Left ventricle myocardium superior (tissue), 1 donor: ENCODE data around the gene NDST3. TPM values are rescaled to one million over a fixed set of nuclear protein-coding genes. Genes with fewer than 3 reads are reported as not detected.
A peak's percentile ranks its signal among the peaks of the same experiment; 100 is the strongest.

ENCODE experiments used
- ATAC-seq: fragments of 200-7000 bp; cut with Tn5 transposase; one replicate; pipeline ENCODE4 v1.9.1; 2020; ENCODE audit warnings: mild to moderate bottlenecking, moderate library complexity
- DNase-seq: peaks from one replicate; pipeline ENCODE4 v3.0.0-alpha.2; 2020
- intact Hi-C: fragments of 100-400 bp; cut with micrococcal nuclease; formaldehyde crosslinking; loops from one replicate; pipeline ENCODE4 v1.11.0; 2022
- long read RNA-seq: library from polyadenylated mRNA; unstranded; transcript quantifications from one replicate; pipeline ENCODE4 v2.0.0, GENCODE V29; 2021
- total RNA-seq: library from RNA; stranded (reverse); fragmentation: NEBNext Ultra II Directional; extraction: Animal tissue kit (Norgen Biotek cat#: 25700); gene quantifications from one replicate; pipeline ENCODE4 v1.2.1, GENCODE V29; 2021
- donor health status: DM: no; HTN: yes; CAD: no; lungs with severe emphysema.

The NDST3 gene
- not detected for total RNA-seq
- long read RNA-seq: 0 reads

DNA sequence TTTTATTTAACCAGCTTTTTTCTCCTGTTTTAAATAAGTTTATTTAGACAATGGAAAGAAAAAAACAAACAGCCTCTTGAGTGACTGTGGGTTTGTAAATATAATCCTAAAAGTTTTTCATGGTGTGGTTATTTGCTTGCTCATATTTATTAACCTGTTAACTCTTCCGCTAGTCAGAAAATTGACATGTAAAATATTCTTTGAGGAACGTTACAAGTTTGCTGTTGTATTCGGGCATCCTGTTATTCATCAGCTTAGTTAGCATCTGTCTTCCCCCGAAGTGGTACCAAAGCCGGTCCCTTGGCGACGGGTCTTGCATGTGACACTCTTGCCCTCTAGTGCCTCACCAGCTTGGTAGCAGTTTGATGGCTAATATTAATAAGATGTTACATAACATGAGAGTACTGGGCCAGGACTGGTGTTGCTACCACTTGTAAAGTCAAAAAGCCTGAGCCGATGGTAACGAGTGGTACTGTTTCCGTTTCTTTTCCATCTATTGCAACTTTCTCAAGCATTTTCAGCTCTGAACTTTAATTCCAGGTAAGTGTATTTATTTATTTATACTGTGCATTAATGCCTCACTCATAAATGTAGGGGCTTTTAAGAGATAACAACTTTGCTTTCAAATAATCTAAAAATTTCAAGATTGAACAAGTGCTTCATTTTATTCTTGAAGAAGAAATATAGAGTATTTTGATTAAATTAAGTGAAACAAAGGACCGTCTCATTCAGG is at the start of gene NDST3:
Gene NDST3 (plus strand): TSS at position 434 of the 733 bp plus-strand sequence. CDS start 19,425 bp downstream, outside the sequence.
- no peak for DNase-seq
- intact Hi-C loops: no loop called here
- ATAC-seq: no peak

DNA sequence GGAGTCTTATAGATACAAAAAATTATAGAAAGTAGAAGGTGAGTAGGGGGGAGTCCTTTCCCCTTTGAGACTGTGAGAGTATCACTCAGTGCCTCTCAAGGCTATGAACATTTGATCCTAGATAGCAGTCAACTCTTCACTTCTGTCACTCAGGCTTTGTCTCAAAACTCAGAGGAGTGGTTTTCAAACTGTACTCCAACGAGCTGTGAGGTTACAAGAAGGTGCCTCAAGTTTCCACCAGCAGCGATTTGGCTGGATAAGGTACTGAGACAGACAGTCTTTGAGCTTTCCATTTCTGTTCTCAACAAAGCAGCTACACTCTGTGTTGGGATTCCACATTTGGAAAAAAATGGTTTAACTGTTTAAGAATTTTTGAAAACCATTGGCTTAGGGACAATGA is 48.0 kb upstream of the NDST3 start:
- no peak for ATAC-seq
- no peak for DNase-seq
- intact Hi-C loops: no loop called here

DNA sequence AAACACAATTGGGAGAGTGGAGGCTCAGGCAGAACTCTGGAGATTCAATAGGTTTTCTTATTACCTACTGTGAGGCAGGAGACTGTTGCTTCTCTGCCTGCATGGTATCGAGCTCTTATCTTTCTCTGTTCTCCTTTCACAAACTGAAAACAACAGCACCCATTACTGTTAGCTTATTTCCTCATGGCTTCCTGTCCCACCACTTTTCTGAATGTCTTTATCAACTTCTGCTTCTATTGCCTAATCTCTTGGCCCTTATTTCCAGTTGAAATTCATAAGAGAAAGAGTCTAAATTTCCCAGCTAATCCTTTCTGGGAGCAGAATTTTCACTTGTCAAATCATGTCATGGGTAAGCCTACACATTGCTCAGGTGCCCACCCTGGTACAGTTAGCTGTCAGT is 46.8 kb upstream of the NDST3 start:
- ATAC-seq (no peak), DNase-seq (no peak)
- intact Hi-C loops: no loop called here

DNA sequence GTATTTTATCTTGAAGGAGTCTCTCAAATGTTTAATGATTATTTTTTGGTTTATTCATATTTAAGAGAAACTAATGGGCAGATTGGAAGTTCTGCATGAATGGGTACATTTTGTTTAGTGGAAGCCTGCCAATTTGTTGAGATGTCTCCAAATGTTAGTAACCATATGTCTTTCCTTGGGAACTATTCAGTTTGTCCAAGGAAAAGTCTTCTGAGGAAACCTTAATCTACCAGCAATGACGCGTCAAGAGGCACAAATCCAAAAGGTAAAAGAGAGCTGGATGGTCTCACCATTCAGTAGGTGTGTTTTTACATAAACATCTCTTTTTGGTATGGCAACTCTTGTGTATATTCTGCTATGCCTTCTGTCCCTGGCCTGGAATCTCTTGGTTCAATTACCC is 37.4 kb upstream of the NDST3 start:
- ATAC-seq (no peak), DNase-seq (no peak)
- intact Hi-C loops: no loop called here

DNA sequence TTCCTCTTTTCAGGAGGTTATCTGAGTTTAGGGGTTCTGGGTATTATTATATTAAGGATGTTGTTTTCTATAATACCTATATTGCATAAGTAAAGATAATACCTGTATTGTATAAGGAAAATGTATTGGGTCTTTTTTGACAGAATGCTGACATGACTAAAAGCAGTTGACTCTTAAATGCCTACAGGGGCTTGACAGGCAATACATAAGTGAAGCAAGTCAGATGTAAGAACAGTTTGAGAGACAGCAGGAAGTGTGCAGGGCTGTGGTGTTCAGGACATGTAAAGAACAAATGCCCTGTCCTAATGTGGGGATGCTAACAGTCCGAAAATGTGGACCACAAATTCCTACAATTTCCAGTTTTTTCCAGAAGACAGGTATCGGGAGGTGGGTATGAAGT is 30.2 kb upstream of the NDST3 start:
- intact Hi-C loops: no loop called here
- no peak for ATAC-seq

DNA sequence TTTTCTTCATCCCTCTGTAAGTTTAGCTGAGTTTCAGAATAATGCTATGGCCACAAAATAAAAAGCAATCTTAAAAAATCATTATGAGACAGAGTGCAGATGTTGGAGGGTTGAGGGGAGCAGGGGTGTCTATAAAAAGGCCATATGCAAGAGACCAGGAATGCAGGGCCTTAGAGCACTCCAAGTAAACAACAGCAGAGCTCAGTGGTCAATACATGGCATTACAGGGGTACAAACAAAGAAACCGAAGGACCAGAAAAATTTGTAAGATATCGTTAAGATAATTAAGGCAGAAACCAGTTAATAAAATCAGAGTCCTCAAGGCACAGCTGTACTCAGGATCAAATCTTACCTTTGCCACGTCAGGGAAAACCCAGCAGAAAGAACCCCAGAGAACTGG is 28.4 kb upstream of the NDST3 start:
- intact Hi-C loops: no loop called here
- ATAC-seq (no peak), DNase-seq (no peak)

More for the DNA sequence above, 30.2 kb upstream of the NDST3 start:
- DNase-seq: no peak

DNA sequence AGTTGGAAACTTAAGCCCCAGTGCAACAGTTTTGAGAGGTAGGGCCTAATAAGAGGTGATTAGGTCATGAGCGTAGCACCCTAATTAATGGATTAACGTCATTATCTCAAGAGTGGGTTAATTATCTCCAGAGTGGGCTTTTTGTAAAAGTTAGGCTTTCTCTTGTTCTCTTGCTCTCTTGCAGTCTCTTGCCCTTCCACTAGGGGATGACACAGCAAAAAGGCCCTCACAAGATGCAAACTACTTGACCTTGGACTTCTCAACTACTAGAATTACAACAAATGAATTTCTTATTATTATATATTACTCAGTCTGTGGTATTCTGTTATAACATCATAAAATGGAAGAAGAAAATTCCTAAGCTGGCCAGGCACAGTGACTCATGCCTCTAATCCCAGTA is 22.1 kb upstream of the NDST3 start:
- intact Hi-C loops: no loop called here
- ATAC-seq (no peak), DNase-seq (no peak)

DNA sequence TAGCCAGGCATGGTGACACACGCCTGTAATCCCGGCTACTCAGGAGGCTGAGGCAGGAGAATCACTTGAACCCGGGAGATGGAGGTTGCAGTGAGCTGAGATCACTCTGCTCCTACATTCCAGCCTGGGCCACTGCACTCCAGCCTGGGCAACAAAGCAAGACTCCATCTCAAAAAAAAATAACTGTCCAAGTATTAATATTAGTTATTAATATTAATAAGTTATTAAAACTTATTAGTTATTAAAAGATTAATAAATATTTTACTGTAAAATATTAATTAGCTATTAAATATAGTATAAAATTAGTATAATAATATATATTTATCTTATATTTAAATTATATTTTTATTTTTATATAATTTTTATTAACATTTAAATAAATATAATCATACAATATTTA is 19.5 kb upstream of the NDST3 start:
- intact Hi-C loops: no loop called here
- no peak for ATAC-seq
- DNase-seq: no peak

DNA sequence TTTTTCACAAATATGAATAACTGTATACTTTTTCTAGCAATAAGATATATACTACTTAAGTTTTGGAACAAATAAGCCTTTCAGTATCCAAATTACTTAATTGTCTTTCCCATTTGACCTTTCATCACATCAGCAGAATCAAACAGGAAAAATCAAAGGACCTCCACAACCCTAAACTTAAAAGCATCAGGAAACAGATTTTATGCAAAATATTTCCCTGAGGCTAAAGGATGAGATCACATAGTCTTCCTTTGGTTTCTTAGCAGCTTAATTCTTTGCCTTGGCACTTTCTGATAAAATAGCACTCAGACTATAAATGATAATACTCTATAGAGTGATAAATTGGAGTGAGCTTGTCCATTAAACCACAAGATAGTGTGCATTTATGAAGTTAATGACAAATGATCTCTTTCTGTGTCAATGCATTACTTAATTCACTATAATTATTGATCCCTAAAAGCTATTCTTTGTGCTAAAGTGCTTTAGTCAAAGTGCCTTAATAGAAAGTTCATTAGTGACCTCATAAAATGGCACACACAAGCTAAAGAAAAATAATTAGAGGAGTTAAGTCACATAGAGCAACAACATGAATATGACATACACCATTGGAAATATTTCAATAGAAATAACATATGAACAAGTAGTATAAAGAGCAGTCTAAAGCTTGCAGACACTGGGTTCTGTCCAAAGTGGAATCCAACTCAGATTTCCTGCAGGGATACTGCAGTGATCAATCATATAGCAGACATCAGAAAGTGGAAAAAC is 15.7 kb upstream of the NDST3 start:
- DNase-seq (no peak), ATAC-seq (no peak)
- intact Hi-C loops: no loop called here

DNA sequence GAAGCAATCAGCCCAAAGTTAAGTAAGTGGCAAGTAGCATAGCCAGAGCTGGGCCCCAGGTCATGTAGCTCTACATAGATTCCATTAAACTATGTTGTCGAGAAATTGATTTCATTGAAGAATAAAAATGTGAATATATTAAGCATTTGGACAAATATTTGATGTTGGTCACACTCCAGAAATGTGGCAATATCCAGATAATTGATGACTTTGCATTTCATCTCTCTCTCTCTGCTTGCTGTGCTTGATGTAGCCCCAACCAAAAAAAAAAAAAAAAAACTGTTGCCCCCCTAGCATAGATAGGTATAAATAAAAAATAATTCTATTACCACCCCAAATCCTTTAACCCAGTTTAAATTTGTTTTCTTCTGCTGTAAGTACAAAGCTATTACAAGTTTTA is 7.5 kb upstream of the NDST3 start:
- intact Hi-C loops: no loop called here
- no peak for ATAC-seq
- no peak for DNase-seq

DNA sequence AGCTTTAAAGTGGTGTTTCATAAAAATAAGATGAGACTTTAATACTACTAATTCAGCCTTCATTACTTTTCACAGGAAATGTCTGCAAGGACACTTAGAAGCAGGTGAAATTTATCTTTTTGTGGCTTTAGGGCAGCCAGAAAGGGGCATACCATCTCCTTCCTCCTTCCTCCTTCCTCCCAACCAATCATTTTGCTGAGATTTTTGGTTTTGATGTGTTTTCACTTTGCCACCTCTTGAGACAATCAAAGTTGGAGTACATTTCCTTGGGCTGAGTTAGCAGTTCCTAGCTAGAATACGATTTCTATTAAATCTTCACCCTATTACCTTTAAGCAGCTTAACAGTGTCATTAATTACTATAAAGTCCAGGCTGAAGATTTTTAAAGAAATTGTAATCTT is 5.1 kb upstream of the NDST3 start:
- DNase-seq (no peak), ATAC-seq (no peak)
- intact Hi-C loops: no loop called here

DNA sequence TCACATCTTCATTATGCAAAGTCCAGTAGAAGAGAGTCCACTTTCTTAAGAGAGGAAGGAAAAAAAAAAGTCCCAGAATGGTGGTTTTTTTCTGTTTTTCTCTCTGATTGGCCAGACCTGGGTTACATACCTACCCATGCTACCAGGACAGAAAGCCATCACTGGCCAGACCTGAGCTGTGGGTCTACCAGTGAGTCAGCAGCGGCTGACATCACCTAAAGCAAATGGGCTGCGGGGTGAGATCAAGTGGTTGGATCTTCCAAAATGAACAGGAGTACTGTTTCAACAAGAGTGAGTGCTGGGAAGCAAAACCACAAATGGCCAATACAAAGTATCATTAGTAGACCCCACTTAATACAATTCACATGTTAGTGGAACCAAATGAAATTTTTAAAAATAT is 1.6 kb upstream of the NDST3 start:
- intact Hi-C loops: no loop called here
- DNase-seq (no peak), ATAC-seq (no peak)

DNA sequence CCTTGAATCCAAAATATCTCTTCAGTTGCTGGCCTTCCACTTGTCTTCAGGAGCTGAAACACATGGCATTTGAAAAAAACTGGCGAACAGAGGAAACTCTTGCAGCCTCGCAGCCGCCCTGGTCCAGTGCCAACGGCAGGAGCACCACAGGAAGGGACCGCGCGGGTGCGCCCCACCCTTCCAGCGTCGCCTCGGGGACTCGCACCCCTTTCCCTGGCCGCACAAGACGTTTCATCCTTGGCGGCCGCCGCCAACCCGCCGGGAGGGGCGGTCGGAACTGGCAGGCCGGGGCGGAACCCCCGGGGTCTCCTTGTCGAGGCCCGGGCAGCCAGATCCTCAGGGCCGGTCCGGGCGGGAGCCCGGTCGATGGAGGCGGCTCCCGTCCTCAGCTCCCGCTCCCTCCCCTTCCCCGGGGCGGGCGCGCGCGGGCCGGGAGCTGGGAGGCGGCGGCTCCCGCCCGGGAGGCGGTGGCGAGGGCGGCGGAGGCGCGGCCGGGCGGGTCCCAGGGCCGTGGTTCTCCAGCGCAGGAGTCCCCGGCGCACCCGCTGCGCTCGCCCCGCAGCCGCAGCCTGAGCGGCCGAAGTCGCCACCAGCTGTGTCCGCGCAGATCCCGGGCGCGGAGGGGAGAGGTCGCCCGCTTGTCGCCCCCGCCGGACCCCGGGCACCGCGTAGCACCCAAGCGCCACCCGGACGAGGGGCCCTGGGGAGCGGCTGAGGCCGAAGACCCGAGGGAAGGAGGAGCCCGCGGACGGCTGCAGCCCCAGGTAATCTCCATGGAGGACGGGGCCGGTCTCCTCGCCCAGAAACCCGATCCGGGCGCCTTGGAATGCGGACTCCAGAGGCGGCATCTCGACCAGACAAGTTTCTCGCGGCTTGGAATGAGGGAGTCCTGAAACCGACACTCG is 886 bp upstream of the NDST3 start:
- ATAC-seq: peak; percentile 37
- intact Hi-C loops: no loop called here
- peak; percentile 42 for DNase-seq

DNA sequence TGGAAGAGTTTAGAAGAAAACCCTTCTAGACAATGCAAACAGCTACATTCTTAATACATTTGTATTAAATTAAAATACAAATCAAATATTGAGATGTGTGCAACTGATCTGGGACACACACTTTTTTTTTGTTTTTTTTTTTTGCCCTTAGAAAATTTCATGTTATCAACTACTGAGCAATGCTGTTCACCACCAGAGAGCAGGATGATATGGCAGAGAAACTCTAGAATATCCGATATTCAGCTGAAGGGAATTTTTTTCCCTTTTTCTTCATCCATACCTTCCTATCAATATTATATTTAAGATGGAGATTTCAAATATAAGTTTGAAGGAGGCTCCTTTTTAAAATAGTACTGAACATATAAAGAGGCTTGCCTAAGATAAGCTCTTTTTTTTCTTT is 1.0 kb downstream of the NDST3 start:
- DNase-seq (no peak), ATAC-seq (no peak)
- intact Hi-C loops: no loop called here

DNA sequence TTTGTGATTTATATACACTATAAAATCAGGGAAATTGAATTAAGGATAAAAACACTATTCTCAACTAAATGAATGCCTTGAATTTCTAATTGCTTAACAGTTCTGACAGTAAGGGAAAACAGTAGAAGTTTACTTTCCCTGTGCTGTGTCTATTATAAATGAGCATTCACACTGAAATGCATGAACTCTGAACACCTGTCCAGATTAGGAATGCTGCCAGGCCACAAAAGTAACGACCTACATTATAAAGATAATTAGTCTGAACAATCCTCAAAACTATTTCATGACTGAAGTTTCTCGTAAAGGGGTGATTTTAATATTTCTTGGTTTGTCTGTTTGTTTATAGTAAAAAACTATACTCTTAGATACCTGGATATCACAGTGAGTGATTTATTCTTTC is 2.0 kb downstream of the NDST3 start:
- ATAC-seq (no peak), DNase-seq (no peak)
- intact Hi-C loops: no loop called here

DNA sequence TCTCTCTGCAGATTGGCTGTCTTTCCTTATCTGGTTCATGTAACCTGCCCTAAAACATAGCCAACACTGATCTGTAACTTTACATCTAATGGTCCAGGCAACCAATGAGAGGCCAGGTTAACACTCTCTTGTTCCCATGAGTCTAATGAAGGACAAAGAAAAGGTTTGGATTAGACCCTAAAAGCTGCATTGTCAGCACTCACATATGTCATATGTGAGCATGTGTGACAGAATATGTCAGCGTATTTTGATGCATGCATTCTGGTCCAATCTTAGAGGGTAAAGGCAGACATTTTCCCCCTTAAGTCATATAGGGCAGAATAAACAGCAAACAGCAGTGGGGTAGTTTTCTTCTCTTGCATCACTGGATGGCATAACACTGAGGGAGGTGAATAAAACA is 3.7 kb downstream of the NDST3 start:
- no peak for ATAC-seq
- intact Hi-C loops: no loop called here
- DNase-seq: no peak

DNA sequence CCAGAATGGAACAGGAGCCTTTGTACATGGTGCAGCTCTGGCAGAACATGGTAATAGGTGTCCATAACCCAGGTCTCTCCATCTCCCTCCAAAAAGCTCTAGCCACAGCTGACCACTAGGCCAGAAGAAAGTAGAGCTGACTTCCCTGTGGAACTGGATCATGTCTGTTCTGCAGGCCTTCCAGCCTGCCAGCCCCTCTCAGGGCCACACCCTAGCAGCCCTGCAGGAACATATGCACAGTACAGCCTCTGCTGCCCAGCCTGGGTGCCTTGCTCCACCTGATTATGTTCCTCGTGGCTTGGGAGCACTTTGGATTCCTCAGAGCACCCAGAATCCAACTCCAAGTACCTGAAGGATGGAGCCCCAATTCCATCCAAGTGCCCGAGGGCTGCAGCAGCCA is 12.0 kb downstream of the NDST3 start:
- ATAC-seq (no peak), DNase-seq (no peak)
- intact Hi-C loops: no loop called here

DNA sequence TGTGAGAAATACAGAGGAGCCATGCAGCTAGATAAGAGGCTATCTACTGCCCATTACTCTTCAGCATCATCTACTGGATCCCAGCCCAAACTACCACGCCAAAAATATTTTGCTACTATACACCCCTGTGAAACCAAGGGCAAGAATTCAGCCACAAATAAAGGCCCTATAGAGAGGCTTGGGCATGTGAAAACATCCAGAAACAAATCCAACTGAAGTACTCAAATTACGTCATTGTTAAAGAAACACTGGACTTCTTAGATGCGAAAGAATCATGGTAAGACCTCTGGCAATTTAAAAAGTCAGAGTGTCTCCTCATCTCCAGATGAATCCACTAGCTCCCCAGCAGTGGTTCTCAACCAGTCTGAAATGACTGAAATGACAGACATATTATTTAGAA is 12.8 kb downstream of the NDST3 start:
- DNase-seq (no peak), ATAC-seq (no peak)
- intact Hi-C loops: no loop called here

DNA sequence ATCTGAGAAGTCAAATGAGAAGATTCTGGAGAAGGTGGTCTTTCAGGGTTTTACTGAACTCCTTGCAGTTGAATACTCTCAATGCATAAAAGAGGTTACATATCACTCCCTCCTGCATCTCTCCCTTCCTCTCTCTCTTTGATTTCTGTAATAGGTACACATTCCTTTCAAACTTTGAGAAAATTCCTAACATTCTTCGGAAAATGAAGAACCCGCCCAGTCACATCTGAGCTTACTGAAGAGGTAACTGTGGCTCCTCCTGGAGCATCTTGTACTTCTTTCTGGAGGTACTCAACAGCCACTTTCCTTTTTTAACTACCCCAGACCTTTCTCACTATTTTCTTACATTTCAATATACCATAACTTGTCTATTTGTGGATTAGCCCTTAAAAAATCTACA is 24.7 kb downstream of the NDST3 start:
- intact Hi-C loops: no loop called here
- no peak for DNase-seq

DNA sequence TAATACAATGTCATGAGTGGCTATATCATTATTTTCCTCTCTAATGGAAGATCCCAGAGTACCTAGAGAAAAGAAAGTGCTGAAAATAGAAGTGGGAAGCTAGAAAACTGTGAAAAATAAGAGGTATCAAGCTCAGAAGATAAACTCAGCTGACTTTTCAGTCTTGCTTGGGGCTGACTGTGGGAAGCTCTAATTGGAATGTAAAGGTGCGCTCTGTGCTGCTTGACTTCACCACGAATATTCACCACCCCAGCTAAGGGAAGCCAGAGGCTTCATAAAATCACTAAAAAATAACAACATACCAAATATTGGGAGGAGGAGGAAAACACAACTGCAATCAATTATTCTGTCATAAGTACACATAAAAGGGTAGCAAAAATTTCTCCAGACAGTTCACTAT is 25.1 kb downstream of the NDST3 start:
- no peak for ATAC-seq
- no peak for DNase-seq
- intact Hi-C loops: no loop called here

More for the DNA sequence above, 24.7 kb downstream of the NDST3 start:
- no peak for ATAC-seq
